Upper lobe of left lung (tissue), 6 donors: Measurements from ENCODE around the gene ARID5A. TPM values are rescaled to one million over a fixed set of nuclear protein-coding genes. Genes with fewer than 3 reads are reported as not detected.

Experiments
- ATAC-seq, 2 donors: fragments of 200-7000 bp; cut with Tn5 transposase; one replicate each; pipeline ENCODE4 v1.9.1; 2022; ENCODE audit warnings: mild to moderate bottlenecking in 2 of 2, moderate library complexity in 2 of 2; ENCODE audit not compliant: low FRiP score in 2 of 2
- DNase-seq, 2 donors: peaks; one replicate each; pipeline ENCODE4 v3.0.0-alpha.2; 2019 to 2020
- H3K27ac ChIP-seq, 4 donors: fragments of 200-600 bp; sonication (generic); one replicate each; pipeline ENCODE4 v1.5.1; 2016 to 2019
- H3K27me3 ChIP-seq, 4 donors: fragments of 200-600 bp; sonication (generic); one replicate each; pipeline ENCODE4 v1.5.1; 2017 to 2019
- H3K36me3 ChIP-seq, 4 donors: fragments of 200-600 bp; sonication (generic); one replicate each; pipeline ENCODE4 v1.5.1; 2016 to 2019
- H3K4me1 ChIP-seq, 4 donors: fragments of 200-600 bp; sonication (generic); one replicate each; pipeline ENCODE4 v1.5.1; 2018 to 2019
- H3K4me3 ChIP-seq, 4 donors: fragments of 200-600 bp; sonication (generic); one replicate each; pipeline ENCODE4 v1.5.1; 2017 to 2019; ENCODE audit warnings: mild to moderate bottlenecking in 2 of 4, moderate library complexity in 1 of 4
- H3K9me3 ChIP-seq, 4 donors: fragments of 200-600 bp; sonication (generic); one replicate each; pipeline ENCODE4 v1.5.1; 2018 to 2019
- CTCF ChIP-seq, 6 experiments: fragments of 450-650 bp in 4 of 6; fragments of 200-600 bp in 2 of 6; sonication (generic) in 2 of 6; IDR thresholded peaks; one replicate each; pipeline ENCODE4 v1.5.1; 2016 to 2019; ENCODE audit warnings: antibody characterized with exemption in 6 of 6
- EP300 ChIP-seq, 4 donors: sonication (generic); formaldehyde crosslinking; IDR thresholded peaks; one replicate each; pipeline ENCODE4 v1.5.1; 2017; ENCODE audit warnings: antibody characterized with exemption in 4 of 4, control low read depth in 2 of 4
- POLR2A ChIP-seq, 4 donors: fragments of 450-650 bp; IDR thresholded peaks; one replicate each; pipeline ENCODE4 v1.5.1; 2016 to 2017; ENCODE audit warnings: antibody characterized with exemption in 4 of 4, mild to moderate bottlenecking in 2 of 4
- POLR2AphosphoS5 ChIP-seq, 2 donors: sonication (generic); formaldehyde crosslinking; IDR thresholded peaks; one replicate each; pipeline ENCODE4 v1.5.1; 2017; ENCODE audit warnings: antibody characterized with exemption in 2 of 2
- WGBS, 2 donors: methylation state at CpG; one replicate each; pipeline ENCODE4 v1.1.5; 2017 to 2018; 5-methylcytosine and 5-hydroxymethylcytosine counted together
- total RNA-seq, 6 donors: library from RNA; depleted of rRNA in 4 of 6; stranded (reverse); fragments of >200 nt in 4 of 6; gene quantifications; one replicate each; pipeline versions ENCODE4 v1.1.0 to v1.2.1, GENCODE V29; 2016 to 2021
- donor health status: DM: no; HTN: no; CAD: no; lungs with moderate emphysema.
- donor health status: DM: no; HTN: yes; CAD: no; lungs with severe emphysema.

Gene ARID5A
- total RNA-seq, 6 donors from 2014 or later, result 18.6 to 57.2 (median 39.7) TPM

GRCh38 chr2:96580771-96581170 is 44.2 kb downstream of the ARID5A start:
- Histone ChIP-seq H3K36me3 (peaks cover 0 to 7% (median 0%) of the 10 kb centered on the region in 4 donors), H3K4me3 (no peak overlapping the region), H3K4me1 (no peaks in the 10 kb centered on the region), H3K9me3 (no peaks in the 10 kb centered on the region), H3K27me3 (no peaks in the 10 kb centered on the region), H3K27ac (no peak overlapping the region)
- DNase-seq (no peak), ATAC-seq (no peak)
- 82 to 94% methylated on average over 3 to 4 of the region's 4 CpGs for WGBS, 2 donors
- TF ChIP-seq POLR2A (IDR thresholded peaks at IDR 0.05) (no peak), EP300 (IDR thresholded peaks at IDR 0.05) (no peak), POLR2AphosphoS5 (IDR thresholded peaks at IDR 0.05) (no peak), CTCF (IDR thresholded peaks at IDR 0.05) (no peak)

DNA sequence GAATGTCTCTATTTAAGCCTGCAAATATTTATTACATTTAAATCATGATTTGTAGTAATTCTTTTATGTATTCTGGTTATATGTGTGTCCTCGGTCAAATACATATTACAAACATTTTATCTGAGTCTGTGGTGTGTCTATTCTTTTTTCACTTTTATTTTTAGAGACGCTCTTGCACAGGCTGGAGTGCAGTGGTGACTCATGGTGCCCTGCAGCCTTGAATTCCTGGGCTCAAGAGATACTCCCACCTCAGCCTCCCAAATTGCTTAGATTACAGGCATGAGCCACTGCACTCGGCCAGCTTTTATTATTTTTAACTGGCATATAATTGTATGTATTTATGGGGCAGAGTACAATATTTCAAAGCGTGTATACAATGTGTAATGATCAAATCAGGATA is 47.5 kb downstream of the ARID5A start:
- H3K27ac ChIP-seq, result no peak overlapping the region
- ATAC-seq, result no peak
- H3K27me3 ChIP-seq, result no peaks in the 10 kb centered on the region
- no peaks in the 10 kb centered on the region for H3K4me1 ChIP-seq
- no peaks in the 10 kb centered on the region for H3K9me3 ChIP-seq
- no peak for DNase-seq
- H3K4me3 ChIP-seq, result no peak overlapping the region
- H3K36me3 ChIP-seq, result peaks cover 0 to 7% (median 2%) of the 10 kb centered on the region in 4 donors
- 88 to 95% methylated on average over 4 of the region's 4 CpGs for WGBS, 2 donors
- TF ChIP-seq POLR2AphosphoS5 (IDR thresholded peaks at IDR 0.05), result no peak
- TF ChIP-seq POLR2A (IDR thresholded peaks at IDR 0.05), result no peak
- TF ChIP-seq EP300 (IDR thresholded peaks at IDR 0.05), result no peak
- TF ChIP-seq CTCF (IDR thresholded peaks at IDR 0.05), result no peak

GRCh38 chr2:96587843-96588242 is 51.3 kb downstream of the ARID5A start:
- no peak overlapping the region for H3K4me3 ChIP-seq
- WGBS, 2 donors, result 96 to 100% methylated on average over 1 of the region's 1 CpG
- H3K36me3 ChIP-seq, result peaks cover 3 to 14% (median 5%) of the 10 kb centered on the region in 4 donors
- H3K27ac ChIP-seq, result no peak overlapping the region
- TF ChIP-seq POLR2AphosphoS5 (IDR thresholded peaks at IDR 0.05), result no peak
- TF ChIP-seq POLR2A (IDR thresholded peaks at IDR 0.05), result no peak
- TF ChIP-seq EP300 (IDR thresholded peaks at IDR 0.05), result no peak
- no peak for TF ChIP-seq CTCF (IDR thresholded peaks at IDR 0.05)
- DNase-seq (no peak), ATAC-seq (no peak)
- H3K9me3 ChIP-seq, result no peaks in the 10 kb centered on the region
- H3K4me1 ChIP-seq, result no peaks in the 10 kb centered on the region
- H3K27me3 ChIP-seq, result no peaks in the 10 kb centered on the region

- H3K9me3 ChIP-seq, result no peaks in the 10 kb centered on the region
- peaks cover 18 to 39% (median 36%) of the 10 kb centered on the region in 4 donors for H3K36me3 ChIP-seq
- H3K4me1 ChIP-seq, result no peaks in the 10 kb centered on the region
- H3K27ac ChIP-seq, result no peak overlapping the region
- no peak overlapping the region for H3K4me3 ChIP-seq
- no peaks in the 10 kb centered on the region for H3K27me3 ChIP-seq
- TF ChIP-seq CTCF (IDR thresholded peaks at IDR 0.05), result no peak
- no peak for TF ChIP-seq POLR2AphosphoS5 (IDR thresholded peaks at IDR 0.05)
- TF ChIP-seq EP300 (IDR thresholded peaks at IDR 0.05), result no peak
- no peak for TF ChIP-seq POLR2A (IDR thresholded peaks at IDR 0.05)
- WGBS, 2 donors, result 57 to 73% methylated on average over 2 of the region's 2 CpGs
- ATAC-seq, result no peak
- DNase-seq, result no peak
Measured at GRCh38 chr2:96591054-96591453, 54.5 kb downstream of the ARID5A start.

GRCh38 chr2:96591494-96591893 is 54.9 kb downstream of the ARID5A start:
- ATAC-seq (no peak), DNase-seq (no peak)
- H3K27ac ChIP-seq, result no peak overlapping the region
- no peak overlapping the region for H3K4me3 ChIP-seq
- 95 to 97% methylated on average over 3 of the region's 3 CpGs for WGBS, 2 donors
- peaks cover 22 to 43% (median 36%) of the 10 kb centered on the region in 4 donors for H3K36me3 ChIP-seq
- H3K27me3 ChIP-seq, result no peaks in the 10 kb centered on the region
- TF ChIP-seq POLR2AphosphoS5 (IDR thresholded peaks at IDR 0.05) (no peak), CTCF (IDR thresholded peaks at IDR 0.05) (no peak), POLR2A (IDR thresholded peaks at IDR 0.05) (no peak), EP300 (IDR thresholded peaks at IDR 0.05) (no peak)
- H3K9me3 ChIP-seq, result no peaks in the 10 kb centered on the region
- no peaks in the 10 kb centered on the region for H3K4me1 ChIP-seq
